ENCODE data around the gene TPBGL.
"Not testable (repeated sequence)": the region's sequence is repeated elsewhere in the genome, so short reads cannot be mapped to it uniquely, and the experiment has no call there.

Gene TPBGL

DNA sequence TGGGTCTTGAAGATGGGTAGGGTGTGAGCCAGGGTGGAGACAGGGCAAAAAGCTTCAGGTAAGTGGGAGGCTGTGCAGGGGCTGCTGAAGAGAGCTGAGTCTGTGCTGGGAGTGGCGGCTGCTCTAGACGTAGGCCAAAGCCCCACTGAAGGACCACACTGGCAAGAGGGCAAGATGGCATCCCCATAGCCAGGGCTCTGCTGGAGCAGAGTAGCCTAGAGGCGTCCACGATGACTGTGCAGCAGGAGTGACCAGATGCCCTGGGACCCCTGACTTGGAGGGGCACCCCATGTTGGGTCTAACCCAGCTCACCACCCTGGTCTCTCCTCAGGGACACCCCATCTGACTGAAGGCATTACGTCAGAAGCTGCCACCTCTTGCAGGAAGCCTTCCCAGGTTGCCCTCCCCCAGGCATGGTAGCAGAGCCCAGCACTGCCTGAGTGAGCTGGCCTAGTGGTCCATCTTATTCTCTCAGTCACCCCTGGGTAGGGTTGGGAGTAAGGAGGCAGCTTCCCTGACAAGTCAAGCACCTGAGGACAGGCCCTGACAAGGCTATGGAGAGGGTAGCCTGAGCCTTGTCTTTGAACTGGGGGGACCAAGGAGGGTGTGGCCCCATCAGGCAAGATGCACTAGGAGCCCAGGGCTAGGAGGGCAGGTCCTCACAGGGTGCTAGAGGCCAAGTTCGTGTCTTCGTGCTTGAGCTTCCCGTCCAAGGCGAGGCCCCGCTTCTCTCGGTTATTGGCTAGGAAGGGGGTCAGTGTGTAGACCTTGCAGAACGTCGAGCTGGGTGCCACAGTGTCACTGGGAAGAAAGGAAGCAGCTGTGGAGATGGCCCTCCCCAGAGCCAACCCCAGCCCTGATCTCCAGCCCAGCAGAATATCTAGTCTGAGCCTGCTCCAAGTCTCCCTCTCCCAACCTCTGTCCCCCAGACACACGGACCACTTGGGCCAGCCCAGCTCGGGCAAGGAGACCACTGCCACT is 33.1 kb downstream of the TPBGL start:
- DNase-seq: no peak

DNA sequence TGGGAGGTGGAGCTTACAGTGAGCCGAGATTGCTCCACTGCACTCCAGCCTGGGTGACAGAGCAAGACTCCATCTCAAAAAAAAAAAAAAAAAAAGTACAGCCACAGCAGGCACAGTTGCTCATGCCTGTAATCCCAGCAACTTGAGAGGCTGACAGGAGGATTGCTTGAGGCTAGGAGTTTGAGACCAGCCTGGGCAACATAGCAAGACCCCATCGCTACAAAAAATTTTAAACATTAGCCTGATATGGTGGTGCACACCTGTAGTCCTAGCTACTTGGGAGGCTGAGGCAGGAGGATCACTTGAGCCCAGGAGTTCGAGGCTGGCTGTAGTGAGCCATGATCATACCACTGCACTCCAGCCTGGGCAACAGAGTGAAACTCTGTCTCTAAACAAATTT is 34.1 kb downstream of the TPBGL start:
- not testable (repeated sequence) for DNase-seq

GRCh38 chr11:75275581-75275980 is 35.0 kb downstream of the TPBGL start:
- peak; percentile 54 for DNase-seq

DNA sequence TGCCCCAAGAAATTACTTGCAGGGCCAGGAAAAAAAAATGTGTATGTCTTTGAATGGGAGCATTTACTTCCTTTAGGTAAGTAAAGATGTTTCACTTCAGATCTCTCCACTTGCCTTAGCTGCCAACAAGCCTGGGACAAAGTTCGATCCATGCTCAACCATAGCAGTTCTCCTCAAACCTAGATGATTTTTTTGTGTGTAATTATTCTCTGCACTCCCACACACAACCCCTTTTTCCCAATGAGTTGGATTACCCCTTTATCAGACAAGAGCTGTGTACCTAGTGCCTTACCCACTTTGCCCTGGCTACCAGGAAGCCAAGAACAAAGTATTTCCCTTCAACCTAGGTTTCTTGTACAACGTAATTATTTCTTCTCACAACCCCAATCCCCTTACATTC is 35.6 kb downstream of the TPBGL start:
- peak; percentile 92 for DNase-seq

DNA sequence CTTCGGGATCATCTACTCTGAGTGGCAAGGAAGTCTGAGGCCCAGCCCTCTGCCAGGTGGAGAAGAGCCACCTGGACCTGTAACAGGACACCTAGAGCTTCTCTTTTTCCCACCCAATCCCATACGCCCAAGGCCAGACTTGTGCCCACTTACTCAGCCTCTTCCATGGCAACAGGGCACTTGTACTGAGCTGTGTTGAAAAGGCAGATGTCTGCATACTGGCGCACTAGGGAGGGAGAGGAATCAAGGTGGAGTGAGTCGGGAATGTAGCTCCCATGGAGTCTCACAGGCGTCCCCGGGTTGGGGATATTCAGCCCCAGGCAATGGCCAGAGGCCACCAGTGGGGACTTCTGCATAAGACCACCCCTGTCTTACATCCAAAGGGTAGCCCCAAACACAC is 36.1 kb downstream of the TPBGL start:
- DNase-seq: peak; percentile 100

DNA sequence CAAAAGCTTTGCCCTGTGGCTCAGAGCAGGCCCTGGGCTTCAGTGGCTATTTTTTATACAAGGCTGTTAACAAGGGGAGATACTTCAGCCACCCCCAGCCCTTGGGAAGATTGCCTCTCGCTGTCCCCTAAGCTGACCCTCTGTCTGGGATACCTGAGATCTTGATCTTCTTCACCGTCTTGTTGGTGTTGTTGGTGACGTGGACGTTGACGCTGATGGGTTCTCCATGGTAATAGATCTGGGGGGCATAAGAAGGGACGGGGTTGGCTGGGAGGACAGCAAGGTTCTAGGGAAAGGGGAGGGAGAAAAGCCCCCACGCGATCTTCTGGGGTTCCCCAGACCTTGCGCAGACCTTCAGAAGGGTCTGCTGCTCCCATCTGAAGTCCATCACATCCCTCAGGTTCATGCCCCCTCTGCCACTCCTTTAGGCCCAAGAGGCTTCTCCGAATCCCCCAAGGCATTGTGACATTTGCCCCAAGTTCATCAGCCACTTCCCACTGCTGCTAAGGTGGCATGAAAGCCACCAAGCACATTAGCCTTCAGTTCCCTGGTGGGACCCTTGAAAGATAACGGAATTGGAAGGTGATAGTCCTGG is 36.7 kb downstream of the TPBGL start:
- no peak for DNase-seq

DNA sequence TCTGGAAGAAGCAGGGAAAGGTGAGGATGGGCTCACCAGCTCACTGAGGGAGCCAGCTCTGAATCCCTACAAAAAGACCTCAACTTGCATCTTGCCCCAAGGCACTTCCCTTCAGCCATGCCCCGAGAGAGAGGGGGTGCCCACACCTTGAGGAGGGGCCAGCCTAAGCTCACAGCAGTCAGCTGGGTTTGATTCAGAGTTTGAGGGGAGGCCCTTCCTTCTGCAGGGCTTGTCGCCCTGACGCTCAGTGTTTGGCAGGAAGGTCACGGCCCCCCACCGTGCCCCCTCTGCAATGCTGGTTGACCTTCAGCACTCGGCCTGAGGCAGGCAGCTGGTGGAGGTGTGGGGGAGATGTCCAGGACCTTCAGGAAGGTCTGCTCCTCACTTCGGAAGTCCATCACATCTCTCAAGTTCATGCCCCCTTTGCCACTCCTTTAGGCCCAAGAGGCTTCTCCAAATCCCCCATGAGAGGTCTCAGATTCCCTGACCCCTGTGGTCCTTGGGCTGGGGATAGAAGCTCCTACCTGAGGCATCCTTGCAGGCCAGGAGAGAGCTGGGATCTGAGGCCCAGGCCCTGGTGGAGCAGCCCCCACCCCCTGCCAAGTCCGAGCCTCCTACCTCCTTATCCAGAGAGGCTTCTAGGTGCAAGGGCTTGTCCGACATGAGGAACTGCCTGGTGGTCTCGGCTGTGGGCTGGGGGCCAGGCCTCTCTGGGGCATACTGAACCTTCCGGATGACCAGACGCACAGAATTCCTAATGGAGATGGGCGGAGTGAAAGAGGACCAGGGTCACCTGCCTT is 37.6 kb downstream of the TPBGL start:
- DNase-seq: no peak

DNA sequence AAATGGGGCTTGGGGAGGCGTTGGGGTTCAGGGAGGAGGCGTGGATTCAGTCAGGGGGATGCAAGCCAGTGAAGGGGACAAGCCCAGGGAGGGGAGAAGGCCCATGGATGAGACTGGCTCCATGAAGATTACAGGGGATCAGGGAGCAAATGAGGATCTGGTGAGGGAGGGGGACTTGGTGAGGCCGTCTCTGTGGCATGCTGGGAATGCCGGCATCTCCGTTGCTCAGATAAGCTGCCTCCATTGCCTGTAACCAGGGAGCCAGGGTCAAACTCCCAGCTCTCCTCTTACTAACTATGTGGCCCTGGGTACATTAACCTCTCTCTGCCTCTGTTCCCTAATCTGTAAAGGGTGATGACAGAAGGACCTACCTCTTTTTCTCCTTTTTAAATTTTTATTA is 38.7 kb downstream of the TPBGL start:
- DNase-seq: no peak

GRCh38 chr11:75280227-75280701 is 39.7 kb downstream of the TPBGL start:
- DNase-seq: peak; percentile 98

DNA sequence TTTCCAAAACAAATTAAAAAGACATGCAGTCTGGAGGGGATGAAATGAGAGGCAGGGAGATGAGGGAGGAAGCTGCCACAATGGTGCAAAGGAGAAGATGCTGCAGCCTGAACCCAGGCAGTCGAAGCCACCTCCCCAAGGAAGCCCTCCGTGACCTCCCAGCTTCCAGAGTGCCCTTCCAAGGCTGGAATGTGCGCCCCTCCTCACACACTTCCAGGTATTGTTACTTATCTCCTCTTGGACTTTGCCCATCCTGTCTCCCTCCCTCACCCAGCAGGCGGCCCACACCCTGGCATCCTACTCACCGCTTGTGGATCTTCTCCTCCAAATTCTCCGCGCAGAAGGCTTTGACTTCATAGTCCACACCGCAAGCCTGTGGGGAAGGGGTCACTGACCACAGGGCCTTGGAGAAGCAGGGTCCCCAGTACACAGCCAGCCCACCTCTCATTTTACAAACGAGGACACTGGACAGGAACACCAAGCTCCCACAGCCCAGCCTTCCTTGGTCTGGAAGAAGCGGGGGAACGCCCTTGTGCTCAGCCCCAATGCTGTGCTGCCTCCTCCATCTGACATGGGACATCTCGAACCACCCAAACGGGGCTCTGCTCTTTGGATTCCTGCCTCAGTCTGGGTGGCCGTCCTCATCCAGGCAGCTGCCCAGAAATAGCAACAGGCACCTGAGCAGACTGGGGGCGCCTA is 40.3 kb downstream of the TPBGL start:
- peak; percentile 67 for DNase-seq

- DNase-seq: no peak
Measured at GRCh38 chr11:75281469-75282095, 41.0 kb downstream of the TPBGL start.

DNA sequence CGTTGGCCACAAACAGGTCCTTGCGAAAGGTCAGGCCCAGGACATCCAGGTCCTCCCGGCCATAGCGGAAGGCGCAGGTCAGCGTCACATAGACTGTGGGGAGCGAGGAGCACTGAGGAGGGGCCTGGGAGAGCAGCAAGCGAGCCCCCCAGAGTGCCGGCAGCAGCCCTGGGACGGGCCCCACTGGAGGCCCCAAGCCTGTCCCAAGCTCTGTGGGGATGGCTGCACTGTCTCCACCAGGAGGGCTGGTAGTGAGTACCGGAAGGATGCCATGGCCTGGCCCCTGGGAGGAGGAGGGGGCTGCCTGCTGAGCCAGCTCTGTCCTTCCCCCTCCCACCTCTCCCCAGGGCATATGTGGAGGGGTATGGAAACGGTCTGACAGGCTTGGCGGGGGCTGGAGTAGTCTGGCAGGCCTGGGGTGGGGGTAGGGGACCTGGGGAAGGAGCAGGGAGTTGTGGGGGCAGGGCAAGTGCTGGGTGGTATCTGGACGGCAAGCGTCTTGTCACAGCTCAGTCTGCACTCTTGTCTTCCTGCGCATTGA is 42.9 kb downstream of the TPBGL start:
- no peak for DNase-seq

GRCh38 chr11:75285776-75286360 is 45.3 kb downstream of the TPBGL start:
- DNase-seq: no peak

GRCh38 chr11:75286826-75287465 is 46.4 kb downstream of the TPBGL start:
- DNase-seq: no peak

GRCh38 chr11:75287579-75287978 is 47.0 kb downstream of the TPBGL start:
- no peak for DNase-seq

GRCh38 chr11:75289511-75289760 is 48.9 kb downstream of the TPBGL start:
- DNase-seq: no peak

GRCh38 chr11:75289919-75290318 is 49.3 kb downstream of the TPBGL start:
- DNase-seq: no peak

- no peak for DNase-seq
Measured at GRCh38 chr11:75291741-75292140, 51.2 kb downstream of the TPBGL start.

DNA sequence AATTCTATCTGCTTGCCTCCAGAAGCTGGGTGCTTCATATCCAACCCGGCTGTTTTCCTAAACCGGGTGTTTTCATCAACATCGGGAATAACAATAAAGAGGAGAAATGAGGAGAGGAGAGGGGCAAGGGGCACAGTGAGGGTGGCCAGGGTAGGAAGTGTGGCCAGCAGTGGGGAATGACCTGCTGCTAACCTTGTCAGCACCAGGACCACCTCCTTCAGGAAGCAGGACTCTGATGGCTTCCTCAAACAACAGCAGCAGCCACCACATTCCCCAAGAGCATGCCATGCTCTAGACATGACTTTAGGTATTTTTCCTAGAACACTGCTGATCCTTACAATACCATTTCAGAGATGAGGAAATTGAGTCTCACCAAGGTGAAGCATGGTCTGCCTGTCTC is 52.4 kb downstream of the TPBGL start:
- no peak for DNase-seq

Data from DMS53 (cell line).